Keratinocyte (primary cell): ENCODE measurements around the gene PHAF1.

Source experiments
- EZH2 ChIP-seq: IDR thresholded peaks from one replicate; pipeline ENCODE4 v1.6.1; 2012; ENCODE audit warnings: inconsistent platforms, mild to moderate bottlenecking, low read length, moderate library complexity
- TF ChIP-seq, protein P1 (sequence below), 3 experiments: IDR thresholded peaks in 1 of 3; conservative IDR thresholded peaks in 1 of 3; optimal IDR thresholded peaks in 1 of 3; 2 replicates in 2 of 3; 3 replicates in 1 of 3; pipeline versions ENCODE3 to v1.5.1; 2011; ENCODE audit warnings: low read length in 3 of 3, mild to moderate bottlenecking in 3 of 3, moderate library complexity in 2 of 3, control low read depth in 1 of 3, inconsistent platforms in 1 of 3; ENCODE audit not compliant: insufficient read depth in 2 of 3; ENCODE audit errors: extremely low read depth in 1 of 3

DNA sequence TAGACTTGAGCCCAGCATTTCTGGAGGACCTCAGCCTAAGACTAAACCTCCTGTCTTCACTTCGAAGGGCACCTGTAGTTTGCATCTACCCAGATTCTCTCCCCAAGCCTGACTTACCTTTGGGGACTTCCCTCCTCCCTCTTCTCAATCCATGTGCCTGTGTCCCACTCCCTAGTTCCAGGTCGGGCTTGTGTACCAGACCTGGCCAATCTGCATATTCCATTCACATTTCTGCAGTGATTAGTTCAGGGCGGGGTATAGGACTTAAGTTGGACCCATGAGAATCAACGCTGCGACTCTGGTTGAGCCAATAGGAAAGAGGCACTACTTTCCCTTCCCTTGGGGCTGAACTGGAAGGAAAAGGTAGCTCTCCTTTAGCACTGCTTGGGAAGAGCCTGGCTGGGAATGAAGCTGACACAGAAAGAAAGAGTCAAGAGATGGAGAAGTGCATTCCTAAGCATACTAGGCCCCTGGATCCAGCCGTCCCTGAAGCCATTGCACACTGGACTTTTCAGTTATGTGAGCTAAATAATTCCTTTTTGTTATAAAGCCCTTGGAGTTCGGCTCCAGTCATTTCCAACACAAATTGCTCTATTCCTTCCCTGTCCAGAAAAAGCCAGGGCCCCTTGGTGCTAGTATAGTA is 47.5 kb downstream of the PHAF1 start:
- no peak for TF ChIP-seq EZH2
- TF ChIP-seq, protein P1, sequence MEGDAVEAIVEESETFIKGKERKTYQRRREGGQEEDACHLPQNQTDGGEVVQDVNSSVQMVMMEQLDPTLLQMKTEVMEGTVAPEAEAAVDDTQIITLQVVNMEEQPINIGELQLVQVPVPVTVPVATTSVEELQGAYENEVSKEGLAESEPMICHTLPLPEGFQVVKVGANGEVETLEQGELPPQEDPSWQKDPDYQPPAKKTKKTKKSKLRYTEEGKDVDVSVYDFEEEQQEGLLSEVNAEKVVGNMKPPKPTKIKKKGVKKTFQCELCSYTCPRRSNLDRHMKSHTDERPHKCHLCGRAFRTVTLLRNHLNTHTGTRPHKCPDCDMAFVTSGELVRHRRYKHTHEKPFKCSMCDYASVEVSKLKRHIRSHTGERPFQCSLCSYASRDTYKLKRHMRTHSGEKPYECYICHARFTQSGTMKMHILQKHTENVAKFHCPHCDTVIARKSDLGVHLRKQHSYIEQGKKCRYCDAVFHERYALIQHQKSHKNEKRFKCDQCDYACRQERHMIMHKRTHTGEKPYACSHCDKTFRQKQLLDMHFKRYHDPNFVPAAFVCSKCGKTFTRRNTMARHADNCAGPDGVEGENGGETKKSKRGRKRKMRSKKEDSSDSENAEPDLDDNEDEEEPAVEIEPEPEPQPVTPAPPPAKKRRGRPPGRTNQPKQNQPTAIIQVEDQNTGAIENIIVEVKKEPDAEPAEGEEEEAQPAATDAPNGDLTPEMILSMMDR (optimal IDR thresholded peaks at IDR 0.05 in 1 of 3, IDR thresholded peaks at IDR 0.05 in 1 of 3, conservative IDR thresholded peaks at IDR 0.05 in 1 of 3; ENCODE audit: extremely low read depth in 1 of 3, insufficient read depth in 2 of 3, low read length in 3 of 3), result no peak
